Neural cell (in vitro differentiated cells): ENCODE data around the gene ANKRD22.

Experiments used
- EP300 ChIP-seq: fragments of 450-650 bp; conservative IDR thresholded peaks from 2 replicates; pipeline ENCODE4 v1.6.1; 2014; ENCODE audit warnings: antibody characterized with exemption, mild to moderate bottlenecking, moderate library complexity; ENCODE audit not compliant: poor library complexity, severe bottlenecking
- EZH2 ChIP-seq: fragments of 200-600, 300-800 bp; shearing (Covaris generic), sonication (generic); IDR thresholded peaks from 2 replicates; pipeline ENCODE4 v1.6.1; 2014; ENCODE audit warnings: antibody characterized with exemption, low read length, borderline replicate concordance, mild to moderate bottlenecking; ENCODE audit not compliant: insufficient read depth, poor library complexity, severe bottlenecking
- MXI1 ChIP-seq: fragments of 450-650 bp; conservative IDR thresholded peaks from 2 replicates; pipeline ENCODE4 v1.6.1; 2014; ENCODE audit warnings: antibody characterized with exemption, mild to moderate bottlenecking; ENCODE audit not compliant: poor library complexity, severe bottlenecking
- POLR2AphosphoS5 ChIP-seq: IDR thresholded peaks from 2 replicates; pipeline ENCODE4 v1.6.1; 2012
- RAD21 ChIP-seq: fragments of 450-650 bp; conservative IDR thresholded peaks from 2 replicates; pipeline ENCODE4 v1.6.1; 2014; ENCODE audit warnings: antibody characterized with exemption, mild to moderate bottlenecking, moderate library complexity
- TF ChIP-seq, protein P1 (sequence below): fragments of 450-650 bp; IDR thresholded peaks from 2 replicates; pipeline ENCODE4 v1.5.1; 2014; ENCODE audit warnings: antibody characterized with exemption, mild to moderate bottlenecking, moderate library complexity; ENCODE audit not compliant: poor library complexity, severe bottlenecking
- TF ChIP-seq, protein P2 (sequence below): IDR thresholded peaks from 2 replicates; pipeline ENCODE4 v1.6.1; 2012; ENCODE audit warnings: borderline replicate concordance

DNA sequence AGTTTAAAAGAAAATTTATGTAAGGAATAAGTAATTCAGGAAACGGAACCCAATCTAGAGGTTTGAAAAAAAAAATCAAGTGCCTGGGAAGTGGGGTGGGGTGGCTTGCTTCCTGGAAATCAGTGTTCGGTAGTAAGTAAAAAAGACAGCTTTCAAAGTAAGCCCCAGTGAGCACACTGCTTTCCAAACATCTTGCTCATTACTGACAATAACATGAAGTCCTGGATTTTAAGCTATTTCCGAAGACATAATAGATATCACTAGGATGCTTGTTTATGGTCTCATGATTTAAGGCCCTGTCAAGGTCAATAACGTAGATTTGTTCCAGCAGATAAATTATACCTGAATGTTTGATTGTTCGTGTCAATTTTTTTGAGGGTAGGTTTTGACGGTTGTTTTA is 29.7 kb upstream of the ANKRD22 start:
- TF ChIP-seq, protein P1, sequence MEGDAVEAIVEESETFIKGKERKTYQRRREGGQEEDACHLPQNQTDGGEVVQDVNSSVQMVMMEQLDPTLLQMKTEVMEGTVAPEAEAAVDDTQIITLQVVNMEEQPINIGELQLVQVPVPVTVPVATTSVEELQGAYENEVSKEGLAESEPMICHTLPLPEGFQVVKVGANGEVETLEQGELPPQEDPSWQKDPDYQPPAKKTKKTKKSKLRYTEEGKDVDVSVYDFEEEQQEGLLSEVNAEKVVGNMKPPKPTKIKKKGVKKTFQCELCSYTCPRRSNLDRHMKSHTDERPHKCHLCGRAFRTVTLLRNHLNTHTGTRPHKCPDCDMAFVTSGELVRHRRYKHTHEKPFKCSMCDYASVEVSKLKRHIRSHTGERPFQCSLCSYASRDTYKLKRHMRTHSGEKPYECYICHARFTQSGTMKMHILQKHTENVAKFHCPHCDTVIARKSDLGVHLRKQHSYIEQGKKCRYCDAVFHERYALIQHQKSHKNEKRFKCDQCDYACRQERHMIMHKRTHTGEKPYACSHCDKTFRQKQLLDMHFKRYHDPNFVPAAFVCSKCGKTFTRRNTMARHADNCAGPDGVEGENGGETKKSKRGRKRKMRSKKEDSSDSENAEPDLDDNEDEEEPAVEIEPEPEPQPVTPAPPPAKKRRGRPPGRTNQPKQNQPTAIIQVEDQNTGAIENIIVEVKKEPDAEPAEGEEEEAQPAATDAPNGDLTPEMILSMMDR: no peak
- TF ChIP-seq MXI1 (no peak), EZH2 (no peak), EP300 (no peak), POLR2AphosphoS5 (no peak), RAD21 (no peak)
- TF ChIP-seq, protein P2, sequence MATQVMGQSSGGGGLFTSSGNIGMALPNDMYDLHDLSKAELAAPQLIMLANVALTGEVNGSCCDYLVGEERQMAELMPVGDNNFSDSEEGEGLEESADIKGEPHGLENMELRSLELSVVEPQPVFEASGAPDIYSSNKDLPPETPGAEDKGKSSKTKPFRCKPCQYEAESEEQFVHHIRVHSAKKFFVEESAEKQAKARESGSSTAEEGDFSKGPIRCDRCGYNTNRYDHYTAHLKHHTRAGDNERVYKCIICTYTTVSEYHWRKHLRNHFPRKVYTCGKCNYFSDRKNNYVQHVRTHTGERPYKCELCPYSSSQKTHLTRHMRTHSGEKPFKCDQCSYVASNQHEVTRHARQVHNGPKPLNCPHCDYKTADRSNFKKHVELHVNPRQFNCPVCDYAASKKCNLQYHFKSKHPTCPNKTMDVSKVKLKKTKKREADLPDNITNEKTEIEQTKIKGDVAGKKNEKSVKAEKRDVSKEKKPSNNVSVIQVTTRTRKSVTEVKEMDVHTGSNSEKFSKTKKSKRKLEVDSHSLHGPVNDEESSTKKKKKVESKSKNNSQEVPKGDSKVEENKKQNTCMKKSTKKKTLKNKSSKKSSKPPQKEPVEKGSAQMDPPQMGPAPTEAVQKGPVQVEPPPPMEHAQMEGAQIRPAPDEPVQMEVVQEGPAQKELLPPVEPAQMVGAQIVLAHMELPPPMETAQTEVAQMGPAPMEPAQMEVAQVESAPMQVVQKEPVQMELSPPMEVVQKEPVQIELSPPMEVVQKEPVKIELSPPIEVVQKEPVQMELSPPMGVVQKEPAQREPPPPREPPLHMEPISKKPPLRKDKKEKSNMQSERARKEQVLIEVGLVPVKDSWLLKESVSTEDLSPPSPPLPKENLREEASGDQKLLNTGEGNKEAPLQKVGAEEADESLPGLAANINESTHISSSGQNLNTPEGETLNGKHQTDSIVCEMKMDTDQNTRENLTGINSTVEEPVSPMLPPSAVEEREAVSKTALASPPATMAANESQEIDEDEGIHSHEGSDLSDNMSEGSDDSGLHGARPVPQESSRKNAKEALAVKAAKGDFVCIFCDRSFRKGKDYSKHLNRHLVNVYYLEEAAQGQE: no peak
